ENCODE measurements around the gene C1R. TPM values are rescaled to one million over a fixed set of nuclear protein-coding genes. Genes with fewer than 3 reads are reported as not detected.

C1R gene
- polyA plus RNA-seq, 1 of the 3 experiments (the other 2 are of a cell fraction) = 20.1 TPM

GRCh38 chr12:7072554-7072953 lies 19.7 kb downstream of the C1R start (continued):
- no peak for TF ChIP-seq RXRA (IDR thresholded peaks at IDR 0.05; ENCODE audit: borderline replicate concordance, low read depth)

- no peaks in the 10 kb centered on the region for H3F3A ChIP-seq (replicated peaks; ENCODE audit: insufficient read depth)
- no peak overlapping the region for H3K4me2 ChIP-seq
- CTCF ChIA-PET = interaction anchor here (0.6 kb wide), 1 partner anchor 41 kb away, joined by 3 read pairs; no protein-coding TSS in a partner anchor
- no peak overlapping the region for H3K4me3 ChIP-seq (ENCODE audit: low read depth in 2 of 2, low read length in 1 of 2)
- H3K79me2 ChIP-seq (ENCODE audit: insufficient read depth) = no peaks in the 10 kb centered on the region
- WGBS (ENCODE audit: low lambda C conversion rate) = 62% methylated on average over 6 of the region's 6 CpGs
- H2AFZ ChIP-seq (ENCODE audit: low read depth) = no peak overlapping the region
- no peaks in the 10 kb centered on the region for H3K9me3 ChIP-seq
- no peak overlapping the region for H3K27ac ChIP-seq (ENCODE audit: low read depth in 2 of 2, low read length in 1 of 2)
- POLR2A ChIA-PET = no interaction called here
- H3K36me3 ChIP-seq (replicated peaks in 1 of 2; ENCODE audit: control insufficient read depth in 1 of 2, insufficient read depth in 2 of 2, low read length in 1 of 2) = no peaks in the 10 kb centered on the region
- H3K4me1 ChIP-seq (ENCODE audit: control insufficient read depth in 1 of 2, insufficient read depth in 2 of 2, low read depth in 1 of 2, low read length in 1 of 2) = no peaks in the 10 kb centered on the region; a peak in 1 of 4 replicates
- H4K20me1 ChIP-seq (ENCODE audit: insufficient read depth) = no peaks in the 10 kb centered on the region
- no peak for TF ChIP-seq FOXM1 (IDR thresholded peaks at IDR 0.05; ENCODE audit: low read depth)
- TF ChIP-seq MAX (IDR thresholded peaks at IDR 0.05; ENCODE audit: low read depth) = no peak
- no peak for TF ChIP-seq CHD2 (IDR thresholded peaks at IDR 0.05; ENCODE audit: low read length, partially characterized antibody)
- no peak for TF ChIP-seq ELF1 (IDR thresholded peaks at IDR 0.05)
- no peak for TF ChIP-seq YY1 (IDR thresholded peaks at IDR 0.05; ENCODE audit: low read depth)
- no peak for TF ChIP-seq NRF1 (IDR thresholded peaks at IDR 0.05; ENCODE audit: low read depth, low read length)
- TF ChIP-seq REST (IDR thresholded peaks at IDR 0.05; ENCODE audit: low read depth, low read length) = no peak
- no peak for TF ChIP-seq NFIC (IDR thresholded peaks at IDR 0.05; ENCODE audit: borderline replicate concordance)
- no peaks in the 10 kb centered on the region for H3K9me2 ChIP-seq
- no peak overlapping the region for H3K9ac ChIP-seq
- peaks cover 11% of the 10 kb centered on the region; the same call in 1 of the 2 replicates for H3K27me3 ChIP-seq (ENCODE audit: insufficient read depth)
- no peak for DNase-seq
These were observed 20.2 kb downstream of the C1R start for GRCh38 chr12:7072035-7072434.

GRCh38 chr12:7069386-7069785 lies 22.9 kb downstream of the C1R start:
- WGBS (ENCODE audit: low lambda C conversion rate) = 54% methylated on average over 6 of the region's 6 CpGs

More at GRCh38 chr12:7069386-7069785, 22.9 kb downstream of the C1R start:
- H3K9me3 ChIP-seq = no peaks in the 10 kb centered on the region
- no peak overlapping the region for H3K27ac ChIP-seq (ENCODE audit: low read depth in 2 of 2, low read length in 1 of 2)
- peaks cover 11% of the 10 kb centered on the region; the same call in 1 of the 2 replicates for H3K27me3 ChIP-seq (ENCODE audit: insufficient read depth)
- ChIA-PET CTCF (interaction anchor here (1.3 to 1.5 kb wide), 2 partner anchors 9 to 44 kb away, joined by 5 to 6 read pairs; partner anchors contain the start of gene C1S), POLR2A (interaction anchor here (1.1 kb wide), 1 partner anchor 39 kb away, joined by 3 read pairs; no protein-coding TSS in a partner anchor)
- no peak for TF ChIP-seq IRF3 (IDR thresholded peaks at IDR 0.05; ENCODE audit: low read depth, low read length)
- TF ChIP-seq TAF1 (IDR thresholded peaks at IDR 0.05; ENCODE audit: borderline replicate concordance, low read depth, low read length) = no peak
- TF ChIP-seq EZH2phosphoT487 (IDR thresholded peaks at IDR 0.05; ENCODE audit: borderline replicate concordance, low read depth) = no peak
- no peak for TF ChIP-seq MXI1 (IDR thresholded peaks at IDR 0.05; ENCODE audit: low read depth, low read length)
- no peaks in the 10 kb centered on the region for H3K79me2 ChIP-seq (ENCODE audit: insufficient read depth)
- DNase-seq = no peak
- no peak overlapping the region for H2AFZ ChIP-seq (ENCODE audit: low read depth)
- H3K9me2 ChIP-seq = no peaks in the 10 kb centered on the region
- no peak overlapping the region for H3K4me2 ChIP-seq
- H4K20me1 ChIP-seq (ENCODE audit: insufficient read depth) = no peaks in the 10 kb centered on the region
- no peaks in the 10 kb centered on the region for H3F3A ChIP-seq (replicated peaks; ENCODE audit: insufficient read depth)
- H3K4me3 ChIP-seq (ENCODE audit: low read depth in 2 of 2, low read length in 1 of 2) = no peak overlapping the region
- no peak overlapping the region for H3K9ac ChIP-seq
- H3K4me1 ChIP-seq (ENCODE audit: control insufficient read depth in 1 of 2, insufficient read depth in 2 of 2, low read depth in 1 of 2, low read length in 1 of 2) = no peaks in the 10 kb centered on the region; a peak in 1 of 4 replicates
- H3K36me3 ChIP-seq (replicated peaks in 1 of 2; ENCODE audit: control insufficient read depth in 1 of 2, insufficient read depth in 2 of 2, low read length in 1 of 2) = no peaks in the 10 kb centered on the region

Data from SK-N-SH (cell line).